HG03108 (cell line): ENCODE data around the gene PARP14.
"Not testable (repeated sequence)": the region's sequence is repeated elsewhere in the genome, so short reads cannot be mapped to it uniquely, and the experiment has no call there.

Experiments used
- ATAC-seq: cut with Tn5 transposase; IDR thresholded peaks from one replicate; pipeline ENCODE4 v1.9.1; 2021; ENCODE audit warnings: moderate library complexity; ENCODE audit not compliant: unreplicated experiment

PARP14 gene

GRCh38 chr3:122680475-122681283 lies at the start of gene PARP14:
TSS of gene PARP14 (plus strand) at chr3:122680839. CDS start at chr3:122680884, 45 bp downstream.
- peak; percentile 41 for ATAC-seq

GRCh38 chr3:122635789-122636188 lies 44.9 kb upstream of the PARP14 start:
- ATAC-seq = no peak

GRCh38 chr3:122636697-122637096 lies 43.9 kb upstream of the PARP14 start:
- no peak for ATAC-seq

DNA sequence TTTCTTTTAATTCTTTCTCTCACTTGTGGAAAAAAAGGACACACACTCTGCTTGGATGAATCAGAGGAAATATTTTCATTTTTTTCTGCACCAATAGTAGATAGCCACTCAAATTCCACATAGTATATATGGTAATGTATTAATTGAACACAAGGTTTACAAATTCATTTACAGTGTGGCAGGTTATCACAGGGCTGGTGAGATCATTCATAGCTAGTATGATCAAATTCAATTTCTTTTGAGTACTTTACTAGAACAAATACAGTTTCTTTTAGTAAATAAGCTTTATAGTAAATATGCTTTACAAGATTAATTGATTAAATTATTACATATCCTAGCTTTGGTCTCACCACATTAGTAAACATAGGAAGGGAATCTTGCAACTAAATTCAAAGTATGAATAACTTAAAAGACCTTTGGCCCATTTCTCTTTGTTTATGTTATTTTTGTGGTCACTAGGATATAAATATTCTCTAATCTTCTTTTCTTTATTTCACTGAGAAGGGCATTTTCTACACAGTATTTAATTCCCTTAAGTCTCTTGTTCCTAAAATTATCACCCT lies 40.1 kb upstream of the PARP14 start:
- no peak for ATAC-seq

DNA sequence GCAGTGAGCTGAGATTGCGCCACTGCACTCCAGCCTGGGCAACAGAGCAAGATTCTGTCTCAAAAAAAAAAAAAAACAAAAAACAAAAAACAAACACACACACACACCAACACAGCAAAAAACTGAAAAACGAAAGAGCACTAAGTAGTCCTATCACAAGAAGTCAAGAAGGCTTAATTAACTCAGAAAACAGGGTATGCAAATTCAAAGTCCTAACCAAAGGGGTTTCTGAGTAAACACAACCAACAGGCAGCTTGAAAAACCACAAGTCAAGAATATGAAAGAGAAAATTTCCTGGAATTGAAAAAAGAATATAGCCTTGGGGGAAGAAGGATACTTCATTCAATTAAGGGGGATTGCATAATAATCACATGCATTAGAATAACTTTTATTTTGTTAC lies 37.7 kb upstream of the PARP14 start:
- ATAC-seq = peak; percentile 65

- ATAC-seq = peak; percentile 61
Observed at GRCh38 chr3:122646146-122646988, 34.3 kb upstream of the PARP14 start.

DNA sequence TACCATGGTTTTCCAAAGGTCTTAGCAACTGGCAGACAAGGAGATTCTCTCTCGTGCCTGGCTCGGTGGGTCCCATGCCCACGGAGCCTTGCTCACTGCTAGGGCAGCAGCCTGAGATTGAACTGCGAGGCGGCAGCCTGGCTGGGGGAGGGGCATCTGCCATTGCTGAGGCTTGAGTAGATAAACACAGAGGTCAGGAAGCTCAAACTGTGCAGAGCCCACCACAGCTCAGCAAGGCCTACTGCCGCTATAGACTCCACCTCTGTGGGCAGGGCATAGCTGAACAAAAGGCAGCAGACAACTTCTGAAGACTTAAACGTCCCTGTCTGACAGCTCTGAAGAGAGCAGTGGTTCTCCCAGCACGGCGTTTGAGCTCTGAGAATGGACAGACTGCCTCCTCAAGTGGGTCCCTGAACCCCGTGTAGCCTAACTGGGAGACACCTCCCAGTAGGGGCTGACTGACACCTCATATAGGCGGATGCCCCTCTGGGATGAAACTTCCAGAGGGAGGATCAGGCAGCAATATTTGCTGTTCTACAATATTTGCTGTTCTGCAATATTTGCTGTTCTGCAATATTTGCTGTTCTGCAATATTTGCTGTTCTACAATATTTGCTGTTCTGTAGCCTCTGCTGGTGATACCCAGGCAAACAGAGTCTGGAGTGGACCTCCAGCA lies 29.3 kb upstream of the PARP14 start:
- not testable (repeated sequence) for ATAC-seq

DNA sequence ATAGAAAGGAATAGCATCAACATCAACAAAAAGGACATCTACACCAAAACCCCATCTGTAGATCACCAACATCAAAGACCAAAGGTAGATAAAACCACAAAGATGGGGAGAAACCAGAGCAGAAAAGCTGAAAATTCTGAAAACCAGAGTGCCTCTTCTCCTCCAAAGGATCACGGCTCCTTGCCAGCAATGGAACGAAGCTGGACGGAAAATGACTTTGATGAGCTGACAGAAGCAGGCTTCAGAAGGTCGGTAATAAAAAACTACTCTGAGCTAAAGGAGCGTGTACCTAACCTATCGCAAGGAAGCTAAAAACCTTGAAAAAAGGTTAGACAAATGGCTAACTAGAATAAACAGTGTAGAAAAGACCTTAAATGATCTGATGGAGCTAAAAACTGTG lies 28.7 kb upstream of the PARP14 start:
- ATAC-seq = not testable (repeated sequence)

DNA sequence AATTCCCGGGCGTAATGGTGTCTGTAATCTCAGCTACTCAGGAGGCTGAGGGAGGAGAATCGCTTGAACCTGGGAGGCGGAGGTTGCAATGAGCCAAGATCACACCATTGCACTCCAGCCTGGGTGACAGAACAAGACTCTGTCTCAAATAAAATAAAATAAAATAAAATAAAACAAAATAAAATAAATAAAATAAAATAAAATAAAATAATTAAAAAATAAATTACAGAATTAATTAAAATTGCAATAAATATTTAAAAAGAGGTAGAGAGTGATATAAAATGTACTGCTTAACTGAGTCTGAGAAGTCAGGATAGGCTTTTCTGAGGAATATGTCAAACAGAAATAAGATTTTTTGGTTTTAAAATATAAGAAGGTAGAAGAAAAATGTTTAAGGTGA lies 22.3 kb upstream of the PARP14 start:
- ATAC-seq = not testable (repeated sequence)

GRCh38 chr3:122660297-122660974 lies 20.2 kb upstream of the PARP14 start:
- no peak for ATAC-seq

- ATAC-seq = no peak
Observed at GRCh38 chr3:122661633-122662032, 19.0 kb upstream of the PARP14 start.

GRCh38 chr3:122662505-122662904 lies 18.1 kb upstream of the PARP14 start:
- ATAC-seq = no peak

GRCh38 chr3:122665226-122665786 lies 15.3 kb upstream of the PARP14 start:
- ATAC-seq = no peak

DNA sequence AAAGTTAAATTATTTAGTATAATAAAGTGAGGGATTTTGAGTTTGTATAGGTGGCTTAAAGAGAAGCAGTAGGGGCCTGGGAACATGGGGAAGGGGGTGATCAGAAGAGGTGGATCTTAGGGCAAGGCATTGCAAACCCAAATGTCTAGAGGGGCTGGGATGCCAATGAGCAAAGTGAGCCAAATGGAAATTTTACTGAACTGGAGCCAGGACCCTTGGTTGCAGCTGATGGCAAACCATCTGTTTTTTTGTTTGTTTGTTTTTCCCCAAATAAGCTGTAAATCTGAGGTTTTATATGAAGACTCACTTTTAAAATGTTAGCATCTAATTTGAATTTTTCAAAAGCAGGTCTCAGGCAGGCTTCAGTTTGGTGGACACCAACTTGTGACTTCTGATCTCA lies 14.8 kb upstream of the PARP14 start:
- no peak for ATAC-seq

DNA sequence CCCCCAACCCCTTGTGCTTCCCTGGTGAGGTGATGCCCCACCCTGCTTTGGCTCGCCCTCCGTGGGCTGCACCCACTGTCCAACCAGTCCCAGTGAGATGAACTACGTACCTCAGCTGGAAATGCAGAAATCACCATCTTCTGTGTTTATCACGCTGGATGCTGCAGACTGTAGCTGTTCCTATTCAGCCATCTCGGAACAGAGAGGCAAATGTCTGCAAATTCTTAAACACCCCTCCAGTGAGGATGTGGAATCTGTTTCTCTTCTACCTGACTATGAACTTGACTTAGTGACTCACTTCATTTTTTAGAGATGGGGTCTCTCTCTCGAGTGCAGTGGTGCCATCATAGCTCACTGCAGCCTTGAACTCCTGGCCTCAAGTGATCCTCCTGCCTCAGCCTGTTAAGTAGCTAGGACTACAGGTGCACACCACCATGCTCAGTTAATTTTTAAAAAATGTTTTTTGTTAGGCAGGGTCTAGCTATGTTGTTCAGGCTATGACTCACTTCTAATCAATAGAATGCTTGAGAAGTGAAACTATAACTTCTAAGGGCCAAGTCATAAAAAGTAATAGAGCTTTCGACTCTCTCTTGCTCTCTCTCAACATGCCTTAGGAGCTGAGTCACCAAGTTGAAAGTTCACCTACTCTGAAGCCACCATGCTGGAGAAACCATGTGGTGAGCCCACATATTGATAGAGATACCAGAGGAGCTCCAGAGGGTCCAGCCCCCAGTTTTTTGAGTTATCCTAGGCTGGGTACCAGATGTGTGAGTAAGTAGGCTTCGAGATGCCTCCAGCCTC lies 11.5 kb upstream of the PARP14 start:
- no peak for ATAC-seq

GRCh38 chr3:122671553-122671952 lies 9.1 kb upstream of the PARP14 start:
- ATAC-seq = no peak

DNA sequence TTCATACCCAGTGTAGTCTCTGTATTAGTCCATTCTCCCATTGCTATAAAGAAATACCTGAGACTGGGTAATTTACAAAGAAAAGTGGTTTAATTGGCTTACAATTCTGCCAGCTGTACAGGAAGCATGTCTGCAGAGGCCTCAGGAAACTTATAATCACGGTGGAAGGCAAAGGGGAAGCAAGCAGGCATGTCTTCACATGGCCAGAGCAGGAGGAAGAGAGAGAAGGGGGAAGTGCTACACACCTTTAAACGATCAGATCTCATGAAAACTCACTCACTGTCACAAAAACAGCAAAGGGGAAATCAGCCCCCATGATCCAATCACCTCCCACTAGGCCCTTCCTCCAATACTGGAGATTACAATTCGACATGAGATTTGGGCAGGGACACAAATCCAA lies 6.3 kb upstream of the PARP14 start:
- no peak for ATAC-seq

- ATAC-seq = no peak
Observed at GRCh38 chr3:122676759-122677158, 3.9 kb upstream of the PARP14 start.

DNA sequence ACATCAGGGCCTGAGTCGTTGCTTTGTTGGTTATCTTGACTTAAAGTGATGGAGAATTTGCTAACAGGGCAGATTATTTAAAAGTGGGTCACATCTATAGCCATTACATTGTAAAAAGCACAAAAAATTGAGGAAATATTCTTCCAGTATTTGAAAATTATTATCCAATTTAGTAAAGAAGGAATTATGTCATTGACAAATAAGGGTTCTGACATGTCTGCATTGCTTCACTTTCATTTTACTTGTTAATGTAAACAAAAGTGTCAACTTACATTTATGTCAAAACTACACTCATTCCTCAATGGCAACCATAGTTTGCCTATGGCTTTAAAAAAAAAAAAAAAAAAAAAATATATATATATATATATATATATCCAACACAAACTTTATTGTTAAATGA lies 3.4 kb upstream of the PARP14 start:
- ATAC-seq = no peak
